AG08396 (cell line): ENCODE results near the gene ROR2.
A peak's percentile ranks its signal among the peaks of the same experiment; 100 is the strongest.

Experiments used
- DNase-seq: peaks from one replicate; pipeline ENCODE4 v3.0.0; 2012; ENCODE audit warnings: low spot score, mixed read lengths

ROR2 gene

DNA sequence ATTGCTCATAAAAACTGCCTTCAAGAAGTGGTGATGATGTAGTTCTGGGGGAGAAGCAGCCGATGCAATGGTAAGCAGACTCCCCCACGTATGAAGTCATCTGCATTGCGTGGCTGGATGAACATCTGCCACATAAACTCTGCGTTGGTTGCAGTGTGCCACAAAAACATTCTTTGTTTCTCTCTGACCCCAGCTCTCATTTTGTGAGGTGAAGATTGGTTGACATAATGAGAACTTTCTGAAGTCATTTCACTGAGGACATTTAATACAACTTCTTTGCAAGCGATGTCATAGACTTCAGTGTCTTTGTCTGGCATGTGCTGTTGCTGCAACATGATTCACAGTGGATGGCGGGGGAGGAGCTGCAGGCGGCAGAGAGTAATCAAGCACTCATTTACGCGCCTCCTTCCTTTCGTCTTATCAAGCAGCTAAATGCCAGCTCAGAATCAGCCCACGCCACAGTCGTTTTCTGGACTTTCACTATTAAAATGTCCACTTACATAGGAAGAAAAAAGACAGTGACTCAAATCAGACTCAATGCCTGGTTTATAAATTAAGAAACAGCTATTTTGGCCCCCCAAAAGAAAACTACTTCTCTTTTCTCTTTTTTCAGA lies 434.8 kb downstream of the ROR2 start:
- peak; percentile 67 for DNase-seq
